ENCODE data around the gene CDK5RAP2. TPM values are rescaled to one million over a fixed set of nuclear protein-coding genes. Genes with fewer than 3 reads are reported as not detected.

The CDK5RAP2 gene
- polyA plus RNA-seq, 1 donor (not counting 4 experiments of a cell fraction or from before 2014, with no cell fraction given), result 22.4 TPM

DNA sequence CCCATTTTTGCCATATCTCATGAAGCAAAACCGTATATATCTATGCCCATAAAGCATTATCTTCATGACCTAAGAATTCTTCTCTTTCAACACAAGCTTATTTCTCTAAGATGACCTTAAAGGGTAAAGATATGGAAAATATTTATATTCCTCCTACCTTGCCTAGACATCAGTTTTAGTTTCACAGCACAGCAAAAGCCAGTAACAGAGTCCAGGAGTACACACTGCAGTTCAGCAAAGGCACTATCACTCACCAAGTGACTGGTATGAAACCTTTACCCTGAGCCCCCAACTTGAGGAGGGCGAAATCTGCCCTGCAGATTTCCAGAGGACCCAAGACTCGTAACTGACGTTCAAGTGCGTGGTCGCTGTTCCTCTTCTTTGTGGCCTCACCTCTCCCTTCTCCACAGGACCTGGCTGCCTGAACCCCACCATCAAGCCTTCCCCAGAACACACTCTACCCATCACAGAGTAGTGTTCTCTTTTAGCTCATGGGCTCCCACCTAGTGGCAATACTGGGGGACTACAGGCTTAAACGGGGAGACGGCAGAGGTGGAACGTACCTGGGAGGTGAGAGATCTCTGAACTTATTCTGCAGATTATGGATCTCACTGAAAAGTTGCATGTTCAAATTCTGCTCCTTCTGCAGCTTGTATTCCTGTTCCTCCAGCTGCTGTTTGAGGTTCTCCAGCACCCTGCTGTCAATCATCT is 141.0 kb downstream of the CDK5RAP2 start:
- no peaks in the 10 kb centered on the region for H3K9me3 ChIP-seq (ENCODE audit: control insufficient read depth, low read depth, low read length)
- H3K4me2 ChIP-seq (ENCODE audit: control insufficient read depth, extremely low read depth, insufficient read depth, low read depth, low read length), result no peak overlapping the region
- H4K20me1 ChIP-seq (ENCODE audit: control insufficient read depth, extremely low read depth, insufficient read depth, low read length), result no peaks in the 10 kb centered on the region
- H3K9ac ChIP-seq (ENCODE audit: control insufficient read depth, extremely low read depth, insufficient read depth, low read length), result no peak overlapping the region
- H3K9me1 ChIP-seq (ENCODE audit: control insufficient read depth, extremely low read depth, insufficient read depth, low read length), result no peaks in the 10 kb centered on the region
- no peak overlapping the region for H2AFZ ChIP-seq (ENCODE audit: control insufficient read depth, low read length)
- no peaks in the 10 kb centered on the region for H3K4me1 ChIP-seq (ENCODE audit: control insufficient read depth, extremely low read depth, insufficient read depth, low read length)
- TF ChIP-seq, protein P1, sequence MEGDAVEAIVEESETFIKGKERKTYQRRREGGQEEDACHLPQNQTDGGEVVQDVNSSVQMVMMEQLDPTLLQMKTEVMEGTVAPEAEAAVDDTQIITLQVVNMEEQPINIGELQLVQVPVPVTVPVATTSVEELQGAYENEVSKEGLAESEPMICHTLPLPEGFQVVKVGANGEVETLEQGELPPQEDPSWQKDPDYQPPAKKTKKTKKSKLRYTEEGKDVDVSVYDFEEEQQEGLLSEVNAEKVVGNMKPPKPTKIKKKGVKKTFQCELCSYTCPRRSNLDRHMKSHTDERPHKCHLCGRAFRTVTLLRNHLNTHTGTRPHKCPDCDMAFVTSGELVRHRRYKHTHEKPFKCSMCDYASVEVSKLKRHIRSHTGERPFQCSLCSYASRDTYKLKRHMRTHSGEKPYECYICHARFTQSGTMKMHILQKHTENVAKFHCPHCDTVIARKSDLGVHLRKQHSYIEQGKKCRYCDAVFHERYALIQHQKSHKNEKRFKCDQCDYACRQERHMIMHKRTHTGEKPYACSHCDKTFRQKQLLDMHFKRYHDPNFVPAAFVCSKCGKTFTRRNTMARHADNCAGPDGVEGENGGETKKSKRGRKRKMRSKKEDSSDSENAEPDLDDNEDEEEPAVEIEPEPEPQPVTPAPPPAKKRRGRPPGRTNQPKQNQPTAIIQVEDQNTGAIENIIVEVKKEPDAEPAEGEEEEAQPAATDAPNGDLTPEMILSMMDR (optimal IDR thresholded peaks at IDR 0.05 in 1 of 3, IDR thresholded peaks at IDR 0.05 in 1 of 3, conservative IDR thresholded peaks at IDR 0.05 in 1 of 3; ENCODE audit: extremely low read depth in 1 of 3, insufficient read depth in 2 of 3, low read length in 3 of 3), result peak; percentile 47 to 66 (median 55)
- no peak for TF ChIP-seq EZH2 (IDR thresholded peaks at IDR 0.05; ENCODE audit: low read length)
- FAIRE-seq (no peak), DNase-seq (ENCODE audit: low read depth, low spot score) (no peak)
- H3K79me2 ChIP-seq (ENCODE audit: control insufficient read depth, insufficient read depth, low read length), result no peaks in the 10 kb centered on the region
- H3K27me3 ChIP-seq (ENCODE audit: control insufficient read depth, extremely low read depth, insufficient read depth, low read length), result no peaks in the 10 kb centered on the region
- peaks cover 21 to 41% of the 10 kb centered on the region in 2 experiments for H3K36me3 ChIP-seq (ENCODE audit: control insufficient read depth in 2 of 2, extremely low read depth in 1 of 2, insufficient read depth in 2 of 2, low read length in 2 of 2)
- H3K4me3 ChIP-seq (ENCODE audit: control insufficient read depth in 2 of 3, extremely low read depth in 1 of 3, insufficient read depth in 2 of 3, low read depth in 1 of 3, low read length in 3 of 3), result no peak overlapping the region
- H3K27ac ChIP-seq (ENCODE audit: control insufficient read depth, insufficient read depth, low read length), result no peak overlapping the region
- dilution Hi-C loops (cut with MboI; ENCODE audit: extremely low pct_ligation_motif_present, low sequenced_read_pairs), result no loop called here

DNA sequence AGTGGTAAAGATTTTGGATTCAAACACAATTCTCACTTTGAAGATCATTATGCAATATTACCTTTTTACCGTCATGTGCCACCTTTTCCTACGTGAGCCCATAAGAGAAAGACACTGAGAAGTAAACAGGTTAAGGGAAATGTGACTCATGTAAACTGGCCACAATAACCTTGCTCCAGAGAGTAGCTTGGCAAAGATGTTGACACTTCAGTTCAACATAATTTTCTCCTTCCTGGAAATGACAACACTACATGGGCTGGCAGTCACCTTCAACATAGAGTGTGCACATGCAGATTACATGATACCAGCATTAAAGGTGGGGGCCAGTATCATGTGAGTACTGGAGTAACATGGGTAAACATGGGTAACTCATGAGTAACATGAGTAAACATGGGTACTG is 141.9 kb downstream of the CDK5RAP2 start:
- no peak for TF ChIP-seq EZH2 (IDR thresholded peaks at IDR 0.05; ENCODE audit: low read length)
- TF ChIP-seq, protein P1 (optimal IDR thresholded peaks at IDR 0.05 in 1 of 3, IDR thresholded peaks at IDR 0.05 in 1 of 3, conservative IDR thresholded peaks at IDR 0.05 in 1 of 3; ENCODE audit: extremely low read depth in 1 of 3, insufficient read depth in 2 of 3, low read length in 3 of 3), result no peak
- DNase-seq (ENCODE audit: low read depth, low spot score), result no peak

More for the DNA sequence above, 141.9 kb downstream of the CDK5RAP2 start:
- Histone ChIP-seq H2AFZ (ENCODE audit: control insufficient read depth, low read length) (no peak overlapping the region), H3K27ac (ENCODE audit: control insufficient read depth, insufficient read depth, low read length) (no peak overlapping the region), H3K9me1 (ENCODE audit: control insufficient read depth, extremely low read depth, insufficient read depth, low read length) (no peaks in the 10 kb centered on the region), H3K4me3 (ENCODE audit: control insufficient read depth in 2 of 3, extremely low read depth in 1 of 3, insufficient read depth in 2 of 3, low read depth in 1 of 3, low read length in 3 of 3) (no peak overlapping the region), H3K9ac (ENCODE audit: control insufficient read depth, extremely low read depth, insufficient read depth, low read length) (no peak overlapping the region), H3K27me3 (ENCODE audit: control insufficient read depth, extremely low read depth, insufficient read depth, low read length) (no peaks in the 10 kb centered on the region), H3K36me3 (ENCODE audit: control insufficient read depth in 2 of 2, extremely low read depth in 1 of 2, insufficient read depth in 2 of 2, low read length in 2 of 2) (peaks cover 20 to 39% of the 10 kb centered on the region in 2 experiments), H3K79me2 (ENCODE audit: control insufficient read depth, insufficient read depth, low read length) (no peaks in the 10 kb centered on the region), H3K4me1 (ENCODE audit: control insufficient read depth, extremely low read depth, insufficient read depth, low read length) (no peaks in the 10 kb centered on the region), H3K4me2 (ENCODE audit: control insufficient read depth, extremely low read depth, insufficient read depth, low read depth, low read length) (no peak overlapping the region), H3K9me3 (ENCODE audit: control insufficient read depth, low read depth, low read length) (no peaks in the 10 kb centered on the region), H4K20me1 (ENCODE audit: control insufficient read depth, extremely low read depth, insufficient read depth, low read length) (no peaks in the 10 kb centered on the region)
- FAIRE-seq, result no peak
- dilution Hi-C loops (cut with MboI; ENCODE audit: extremely low pct_ligation_motif_present, low sequenced_read_pairs), result no loop called here
